HepG2 (cell line): Measurements from ENCODE around the gene FZD7. TPM values are rescaled to one million over a fixed set of nuclear protein-coding genes. Genes with fewer than 3 reads are reported as not detected.

ENCODE experiments used
- ATAC-seq: fragments of 200-7000 bp; cut with Tn5 transposase; 3 replicates; pipeline ENCODE4 v1.9.1; 2020; ENCODE audit warnings: mild to moderate bottlenecking, moderate library complexity
- BruUV-seq: library from RNA; stranded (reverse); fragments of 400-500 nt; replicated peaks from 2 replicates; lab custom pipeline; 2021; lab: Mats Ljungman, UMichigan
- CTCF ChIA-PET: fragments of 300-600 bp; formaldehyde crosslinking; extraction: SDS; loops from one replicate; lab custom pipeline; 2021; ENCODE audit warnings: low total read pairs, inconsistent platforms, low intra/inter-chr PET ratio; lab: Yijun Ruan, JAX
- POLR2A ChIA-PET: fragments of 350-600 bp; sonication (Branson Sonifier 250); formaldehyde crosslinking; loops from one replicate; lab custom pipeline; 2020; ENCODE audit warnings: antibody characterized with exemption, inconsistent platforms; lab: Yijun Ruan, JAX
- DNase-seq: peaks from one replicate; pipeline ENCODE4 v3.0.0-alpha.2; 2015; ENCODE audit warnings: low spot score
- FAIRE-seq: peaks from 3 replicates; lab custom pipeline; 2011; peaks lifted over from hg19 to GRCh38; lab: Jason Lieb, UNC
- H2AFZ ChIP-seq: one replicate; pipeline ENCODE4 v1.6.1; 2011; ENCODE audit warnings: low read length, inconsistent platforms
- H3K27ac ChIP-seq: fragments of 300-600 bp; 3 replicates; pipeline ENCODE4 v1.8.0; 2011; ENCODE audit warnings: mixed run types, mild to moderate bottlenecking, mixed read lengths, low read length, inconsistent platforms; ENCODE audit not compliant: insufficient read depth; ENCODE audit errors: extremely low read length
- H3K27me3 ChIP-seq, 2 experiments: fragments of 200-600 bp in 1 of 2; 2 replicates in 1 of 2; 3 replicates in 1 of 2; pipeline versions ENCODE4 v1.6.0 to v1.8.0; 2011; ENCODE audit warnings: low read length in 2 of 2, mild to moderate bottlenecking in 2 of 2, moderate library complexity in 2 of 2, inconsistent platforms in 1 of 2; ENCODE audit not compliant: insufficient read depth in 2 of 2, control insufficient read depth in 1 of 2
- H3K36me3 ChIP-seq, 2 experiments: fragments of 200-600 bp in 1 of 2; replicated peaks in 1 of 2; 2 replicates in 1 of 2; 3 replicates in 1 of 2; pipeline versions ENCODE4 v1.5.1 to v1.8.0; 2011; ENCODE audit warnings: low read length in 2 of 2, inconsistent platforms in 1 of 2; ENCODE audit not compliant: insufficient read depth in 2 of 2, control insufficient read depth in 1 of 2
- H3K4me1 ChIP-seq: 2 replicates; pipeline ENCODE4 v1.5.1; 2012; ENCODE audit warnings: low read length, inconsistent platforms; ENCODE audit not compliant: insufficient read depth
- H3K4me2 ChIP-seq: 2 replicates; pipeline ENCODE4 v1.6.0; 2011; ENCODE audit warnings: low read depth, low read length, inconsistent platforms
- H3K4me3 ChIP-seq, 3 experiments: fragments of 200-600 bp in 1 of 3; sonication (generic), shearing (Covaris generic) in 1 of 3; replicated peaks in 1 of 3; 2 replicates each; pipeline ENCODE4 v1.5.1; 2011 to 2016; ENCODE audit warnings: low read length in 3 of 3, inconsistent platforms in 2 of 3, low read depth in 2 of 3, mild to moderate bottlenecking in 2 of 3, control low read depth in 1 of 3, mixed read lengths in 1 of 3; ENCODE audit not compliant: insufficient read depth in 1 of 3
- H3K79me2 ChIP-seq: one replicate; pipeline ENCODE4 v1.6.1; 2011; ENCODE audit warnings: low read length, inconsistent platforms; ENCODE audit not compliant: insufficient read depth
- H3K9ac ChIP-seq: 2 replicates; pipeline ENCODE4 v1.6.0; 2011; ENCODE audit warnings: mild to moderate bottlenecking, low read depth, low read length, inconsistent platforms; ENCODE audit not compliant: insufficient read depth
- H3K9me3 ChIP-seq: 2 replicates; pipeline ENCODE4 v1.5.1; 2012; ENCODE audit warnings: mild to moderate bottlenecking, low read length
- H4K20me1 ChIP-seq: 2 replicates; pipeline ENCODE4 v1.6.0; 2011; ENCODE audit warnings: inconsistent platforms, mild to moderate bottlenecking, low read length, moderate library complexity; ENCODE audit not compliant: insufficient read depth
- BCL6 ChIP-seq: IDR thresholded peaks from 2 replicates; pipeline ENCODE4 v1.6.1; 2016; ENCODE audit warnings: missing genetic modification reagents, missing compliant biosample characterization
- IKZF5 ChIP-seq: IDR thresholded peaks from 2 replicates; pipeline ENCODE4 v1.6.1; 2018; ENCODE audit warnings: missing genetic modification reagents, mild to moderate bottlenecking, missing compliant biosample characterization
- PCBP1 ChIP-seq: fragments of 200-400 bp; formaldehyde crosslinking; IDR thresholded peaks from 2 replicates; pipeline ENCODE4 v1.6.1; 2017; ENCODE audit warnings: mild to moderate bottlenecking, low read depth, low read length, borderline replicate concordance
- TFDP1 ChIP-seq: IDR thresholded peaks from 2 replicates; pipeline ENCODE4 v1.6.1; 2016; ENCODE audit warnings: missing compliant biosample characterization, missing genetic modification reagents, borderline replicate concordance
- THAP7 ChIP-seq: sonication (generic); formaldehyde crosslinking; IDR thresholded peaks from 2 replicates; pipeline ENCODE4 v1.8.1; 2023; ENCODE audit warnings: mild to moderate bottlenecking, missing genetic modification reagents
- ZNF138 ChIP-seq: sonication (generic); formaldehyde crosslinking; IDR thresholded peaks from 2 replicates; pipeline ENCODE4 v1.5.0; 2020; ENCODE audit warnings: mild to moderate bottlenecking, low read depth, missing genetic modification reagents
- ZNF335 ChIP-seq: sonication (generic); formaldehyde crosslinking; IDR thresholded peaks from 2 replicates; pipeline ENCODE4 v1.4.0; 2020; ENCODE audit warnings: missing genetic modification reagents
- ZNF713 ChIP-seq: sonication (generic); formaldehyde crosslinking; IDR thresholded peaks from 2 replicates; pipeline ENCODE4 v1.4.0; 2020; ENCODE audit warnings: mild to moderate bottlenecking, missing genetic modification reagents
- WGBS: methylation state at CpG from one replicate; pipeline ENCODE4 v1.1.6; 2017; ENCODE audit warnings: low lambda C conversion rate; 5-methylcytosine and 5-hydroxymethylcytosine counted together
- in situ Hi-C: cut with HindIII; loops from 2 replicates; pipeline ENCODE4 v1.10.0; 2017; ENCODE audit warnings: low pct_unique_long_range_greater_than_20kb; ENCODE audit not compliant: extremely low pct_ligation_motif_present
- intact Hi-C: fragments of 100-400 bp; cut with micrococcal nuclease; formaldehyde crosslinking; loops from one replicate; pipeline ENCODE4 v1.10.0; 2022; ENCODE audit not compliant: unreplicated experiment
- polyA plus RNA-seq, 8 experiments: library from polyadenylated mRNA; depleted of rRNA in 3 of 8; stranded (reverse) in 7 of 8; unstranded in 1 of 8; fragments of >200 nt; fragmentation: Illumina TruSeq in 4 of 8; extraction: Trizol in 4 of 8; gene quantifications; 2 replicates each; pipeline versions ENCODE4 v1.2.1 to v1.2.3, GENCODE V29; 2011 to 2016; ENCODE audit warnings: low read depth in 4 of 8, missing spikeins in 1 of 8, mixed read lengths in 1 of 8; ENCODE audit not compliant: insufficient read depth in 1 of 8
- total RNA-seq, 5 experiments: library from RNA; depleted of rRNA; stranded (reverse); fragments of >200 nt; fragmentation: Illumina TruSeq; extraction: Trizol; gene quantifications; 2 replicates each; pipeline ENCODE4 v1.2.3, GENCODE V29; 2016; ENCODE audit warnings: low read depth in 1 of 5
- TF ChIP-seq, protein P1 (sequence below): sonication (generic); formaldehyde crosslinking; IDR thresholded peaks from 2 replicates; pipeline ENCODE4 v1.8.1; 2023; ENCODE audit warnings: missing genetic modification reagents, mild to moderate bottlenecking, borderline replicate concordance

Gene FZD7
- total and polyA plus RNA-seq, 2 of the 13 experiments (the other 11 are each of a cell fraction or from before 2014, with no cell fraction given): 0.13 to 0.38 TPM

DNA sequence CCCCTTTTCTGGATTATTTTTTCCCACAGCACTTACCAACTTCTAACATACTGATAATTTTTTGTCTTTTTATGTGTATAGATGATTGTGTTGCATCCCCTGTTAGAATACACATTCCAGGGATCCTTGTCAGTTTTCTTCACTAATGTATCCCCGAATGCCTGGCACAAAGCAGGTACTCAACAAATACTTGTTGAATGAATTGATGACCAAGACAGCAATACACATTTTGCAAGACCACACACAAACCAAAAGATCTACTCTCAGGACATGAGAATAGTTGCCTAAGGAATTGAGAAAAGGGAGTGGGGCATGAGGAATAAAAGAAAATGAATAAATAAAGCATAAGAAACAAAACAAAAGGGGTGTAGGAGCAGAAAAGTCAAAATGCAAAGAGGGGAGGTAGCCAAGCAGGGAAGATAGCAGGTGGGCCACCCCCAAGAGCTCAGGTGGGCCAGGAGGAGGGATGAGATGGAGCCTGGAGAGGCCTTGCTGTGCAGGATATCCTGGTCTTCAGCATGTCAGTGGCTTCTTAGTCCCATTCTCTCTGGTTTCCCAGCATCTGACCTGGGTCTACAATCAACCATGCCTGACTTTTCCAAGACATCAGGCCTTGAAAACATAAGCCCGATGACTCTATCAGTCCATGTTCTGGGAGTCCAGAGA, 38.5 kb upstream of the FZD7 start:
- no peak overlapping the region for H2AFZ ChIP-seq
- TF ChIP-seq PCBP1: no peak
- no peak for TF ChIP-seq IKZF5 (CRISPR knock-in tag)
- TF ChIP-seq ZNF138 (CRISPR knock-in tag): no peak
- no peak for TF ChIP-seq TFDP1 (CRISPR knock-in tag)
- no peak for TF ChIP-seq ZNF713 (CRISPR knock-in tag)
- no peak for TF ChIP-seq BCL6 (CRISPR knock-in tag)
- TF ChIP-seq, protein P1, sequence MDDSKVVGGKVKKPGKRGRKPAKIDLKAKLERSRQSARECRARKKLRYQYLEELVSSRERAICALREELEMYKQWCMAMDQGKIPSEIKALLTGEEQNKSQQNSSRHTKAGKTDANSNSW: no peak
- no peak for TF ChIP-seq THAP7 (CRISPR knock-in tag)
- TF ChIP-seq ZNF335 (CRISPR knock-in tag): no peak

More for the DNA sequence above, 38.5 kb upstream of the FZD7 start:
- in situ Hi-C loops: no loop called here
- no peak for DNase-seq
- Histone ChIP-seq H3K4me1 (no peaks in the 10 kb centered on the region), H3K36me3 (no peaks in the 10 kb centered on the region), H3K27me3 (no peaks in the 10 kb centered on the region; a peak in 1 of 5 replicates), H3K27ac (no peak overlapping the region), H4K20me1 (no peaks in the 10 kb centered on the region), H3K9ac (no peak overlapping the region), H3K4me3 (no peak overlapping the region), H3K79me2 (no peaks in the 10 kb centered on the region), H3K9me3 (no peaks in the 10 kb centered on the region), H3K4me2 (no peak overlapping the region)
- no peak for FAIRE-seq
- POLR2A ChIA-PET: no interaction called here
- ATAC-seq: no peak
- WGBS: 29% methylated on average over 2 of the region's 2 CpGs
- CTCF ChIA-PET: no interaction called here
- intact Hi-C loops: no loop called here
- BruUV-seq: no TSS peak
